Thyroid gland (tissue), 4 donors: ENCODE data around the gene SHANK3.

ENCODE experiments used
- CTCF ChIP-seq, 6 experiments: fragments of 200-600 bp in 3 of 6; fragments of 450-650 bp in 3 of 6; sonication (generic) in 3 of 6; IDR thresholded peaks; one replicate each; pipeline ENCODE4 v1.5.1; 2016 to 2019; ENCODE audit warnings: antibody characterized with exemption in 6 of 6, mild to moderate bottlenecking in 2 of 6, inconsistent platforms in 1 of 6, moderate library complexity in 1 of 6
- POLR2A ChIP-seq, 2 donors: fragments of 450-650 bp; IDR thresholded peaks; one replicate each; pipeline ENCODE4 v1.6.1; 2017; ENCODE audit warnings: antibody characterized with exemption in 2 of 2, mild to moderate bottlenecking in 2 of 2, moderate library complexity in 1 of 2

- TF ChIP-seq CTCF (IDR thresholded peaks at IDR 0.05) = no peak
- no peak for TF ChIP-seq POLR2A (IDR thresholded peaks at IDR 0.05)
Observed at GRCh38 chr22:50640857-50641647, 31.6 kb upstream of the SHANK3 start.
